Measurements from ENCODE around the gene COL12A1.

GRCh38 chr6:75130784-75131183 lies 75.1 kb downstream of the COL12A1 start:
- no peak for TF ChIP-seq CTCF (conservative IDR thresholded peaks at IDR 0.05; ENCODE audit: low read length)
- no peak for TF ChIP-seq EZH2phosphoT487 (IDR thresholded peaks at IDR 0.05; ENCODE audit: borderline replicate concordance, low read depth, low read length)
